ENCODE measurements around the gene TERT. TPM values are rescaled to one million over a fixed set of nuclear protein-coding genes. Genes with fewer than 3 reads are reported as not detected.
"Not testable (repeated sequence)": the region's sequence is repeated elsewhere in the genome, so short reads cannot be mapped to it uniquely, and the experiment has no call there.

The TERT gene
- total RNA-seq, 1 donor from 2014 or later = 0.20 TPM

DNA sequence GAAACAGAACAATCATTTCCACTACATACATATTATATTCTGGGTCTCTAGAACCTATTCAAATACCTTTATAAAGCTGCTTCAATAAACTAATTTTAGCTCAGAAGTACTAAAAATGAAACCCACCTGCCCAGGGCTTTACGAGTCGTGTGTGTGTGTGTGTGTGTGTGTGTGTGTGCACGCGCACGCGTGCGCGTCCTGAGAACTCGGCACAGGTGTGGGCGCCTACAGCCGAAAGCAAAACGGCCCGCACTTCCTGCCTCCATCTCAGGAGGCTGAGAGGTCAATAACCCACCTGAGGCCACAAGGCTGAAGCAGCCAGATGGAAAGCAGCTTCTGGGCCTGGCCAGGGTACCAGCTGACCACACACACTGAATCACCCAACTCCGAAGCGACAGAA, 47.0 kb upstream of the TERT start:
- no peaks in the 10 kb centered on the region for H3K9me3 Mint-ChIP-seq
- peaks cover 17% of the 10 kb centered on the region for H3K36me3 Mint-ChIP-seq
- DNase-seq (ENCODE audit: low spot score in 2 of 2, unreplicated experiment in 2 of 2) = no peak
- peaks cover 15% of the 10 kb centered on the region for H3K4me1 Mint-ChIP-seq
- no peak overlapping the region for H3K4me3 Mint-ChIP-seq
- no peak for TF ChIP-seq CTCF (IDR thresholded peaks at IDR 0.05; ENCODE audit: unreplicated experiment)
- H3K27me3 Mint-ChIP-seq (ENCODE audit: low read depth) = no peaks in the 10 kb centered on the region
- no peak overlapping the region for H3K27ac Mint-ChIP-seq

DNA sequence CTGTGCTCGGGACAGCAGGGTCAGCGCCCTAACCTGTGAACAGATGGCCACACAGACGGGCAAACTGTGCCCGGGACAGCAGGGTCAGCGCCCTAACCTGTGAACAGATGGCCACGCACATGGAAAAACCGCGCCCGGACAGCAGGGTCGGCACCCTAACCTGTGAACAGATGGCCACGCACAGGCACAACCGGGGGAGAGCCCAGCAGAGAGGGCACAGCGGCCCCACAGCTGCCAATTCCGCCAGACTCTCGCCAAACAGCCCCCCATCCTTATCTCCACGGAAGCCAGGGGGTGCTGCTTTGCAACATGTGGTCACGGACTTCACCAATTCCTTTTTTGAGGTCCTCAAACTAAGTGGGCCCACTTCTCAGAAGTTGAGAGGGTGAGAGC, 44.9 kb upstream of the TERT start:
- not testable (repeated sequence) for H3K27me3 Mint-ChIP-seq (ENCODE audit: low read depth); DNase-seq (ENCODE audit: low spot score in 2 of 2, unreplicated experiment in 2 of 2); H3K9me3 Mint-ChIP-seq; H3K4me3 Mint-ChIP-seq; H3K27ac Mint-ChIP-seq; H3K4me1 Mint-ChIP-seq
- H3K36me3 Mint-ChIP-seq = peaks cover 18% of the 10 kb centered on the region

- not testable (repeated sequence) for H3K4me3 Mint-ChIP-seq; H3K27me3 Mint-ChIP-seq (ENCODE audit: low read depth); H3K4me1 Mint-ChIP-seq; DNase-seq (ENCODE audit: low spot score in 2 of 2, unreplicated experiment in 2 of 2); H3K27ac Mint-ChIP-seq; H3K9me3 Mint-ChIP-seq
- H3K36me3 Mint-ChIP-seq = peaks cover 18% of the 10 kb centered on the region
These were observed 44.4 kb upstream of the TERT start for GRCh38 chr5:1339139-1339817.

DNA sequence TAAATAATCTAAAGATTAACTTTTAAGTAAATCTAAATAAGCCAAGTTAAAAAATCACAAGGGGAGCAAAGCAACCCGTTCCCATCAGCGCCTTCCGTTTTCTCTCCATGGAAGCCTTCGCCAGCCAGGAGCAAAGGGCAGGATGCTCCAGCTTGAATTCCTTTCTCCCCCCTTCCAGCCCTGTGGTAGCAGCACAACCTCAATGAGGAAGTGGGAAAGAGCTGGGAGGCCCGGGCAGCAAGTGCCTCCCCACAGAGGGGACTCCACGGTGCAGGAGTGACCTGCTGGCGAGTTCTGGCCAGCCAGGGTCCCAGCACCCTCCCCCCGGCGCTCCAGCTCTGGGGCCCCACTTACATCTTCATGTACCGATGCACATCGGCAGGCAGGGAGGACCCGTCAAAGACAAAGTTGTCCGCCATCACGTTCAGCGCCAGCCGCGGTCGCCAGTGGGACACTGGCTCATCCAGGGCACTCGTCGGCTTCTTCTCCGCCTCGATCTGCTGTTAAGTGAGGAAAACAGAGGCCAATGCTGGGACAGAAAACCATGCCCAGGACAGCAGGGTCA, 43.7 kb upstream of the TERT start:
- no peak for DNase-seq (ENCODE audit: low spot score in 2 of 2, unreplicated experiment in 2 of 2)
- no peak overlapping the region for H3K4me3 Mint-ChIP-seq
- H3K9me3 Mint-ChIP-seq = no peaks in the 10 kb centered on the region
- H3K4me1 Mint-ChIP-seq = peaks cover 3% of the 10 kb centered on the region
- no peak for TF ChIP-seq CTCF (IDR thresholded peaks at IDR 0.05; ENCODE audit: unreplicated experiment)
- H3K27me3 Mint-ChIP-seq (ENCODE audit: low read depth) = no peaks in the 10 kb centered on the region
- H3K27ac Mint-ChIP-seq = no peak overlapping the region
- H3K36me3 Mint-ChIP-seq = peaks cover 16% of the 10 kb centered on the region

GRCh38 chr5:1338196-1338490, 43.3 kb upstream of the TERT start:
- H3K36me3 Mint-ChIP-seq = peaks cover 14% of the 10 kb centered on the region
- TF ChIP-seq CTCF (IDR thresholded peaks at IDR 0.05; ENCODE audit: unreplicated experiment) = no peak
- no peak overlapping the region for H3K27ac Mint-ChIP-seq
- H3K4me3 Mint-ChIP-seq = no peak overlapping the region
- peaks cover under 1% of the 10 kb centered on the region for H3K4me1 Mint-ChIP-seq
- H3K27me3 Mint-ChIP-seq (ENCODE audit: low read depth) = no peaks in the 10 kb centered on the region
- DNase-seq (ENCODE audit: low spot score in 2 of 2, unreplicated experiment in 2 of 2) = no peak
- H3K9me3 Mint-ChIP-seq = no peaks in the 10 kb centered on the region

DNA sequence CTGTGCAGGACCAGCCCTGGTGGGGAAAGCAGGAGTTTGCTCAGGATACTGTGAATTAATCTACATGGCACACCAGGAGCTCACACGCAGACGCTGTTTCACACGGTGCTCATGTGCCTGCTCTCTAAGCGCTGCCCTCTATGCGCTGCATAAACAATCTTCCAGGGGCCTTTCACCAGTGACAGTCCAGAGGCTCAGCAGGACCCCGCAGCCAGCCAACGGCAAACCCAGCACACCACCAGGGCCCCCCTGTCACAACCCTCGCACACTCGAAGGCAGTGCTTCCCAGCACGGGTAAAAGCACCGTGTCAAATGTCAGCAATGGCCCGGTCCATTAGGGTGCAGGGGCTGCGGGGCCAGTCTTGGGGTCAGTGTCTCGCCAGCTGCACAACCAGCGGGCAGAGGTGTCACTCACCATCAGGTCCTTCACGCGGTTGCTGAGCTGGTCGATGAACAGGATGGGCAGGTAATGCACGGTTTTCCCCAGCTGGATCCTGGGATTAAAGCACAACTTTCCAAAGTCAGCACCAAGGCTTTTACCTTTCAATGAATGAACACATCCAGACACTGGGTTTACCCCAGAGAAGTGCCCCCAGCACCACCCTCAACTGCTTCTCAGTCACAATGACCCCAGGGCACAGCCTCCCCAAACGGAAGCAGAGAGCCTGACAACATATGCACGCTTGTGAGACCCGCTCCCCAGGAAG, 42.8 kb upstream of the TERT start:
- TF ChIP-seq CTCF (IDR thresholded peaks at IDR 0.05; ENCODE audit: unreplicated experiment) = no peak
- Mint-ChIP-seq H3K27ac (no peak overlapping the region), H3K9me3 (no peaks in the 10 kb centered on the region), H3K36me3 (peaks cover 13% of the 10 kb centered on the region), H3K4me3 (no peak overlapping the region), H3K27me3 (ENCODE audit: low read depth) (no peaks in the 10 kb centered on the region), H3K4me1 (no peaks in the 10 kb centered on the region)
- no peak for DNase-seq (ENCODE audit: low spot score in 2 of 2, unreplicated experiment in 2 of 2)

Data from mesothelial cell of epicardium (in vitro differentiated cells).